Right lobe of liver (tissue), 6 donors: ENCODE data around the gene TMEM255B. TPM values are rescaled to one million over a fixed set of nuclear protein-coding genes. Genes with fewer than 3 reads are reported as not detected.

ENCODE experiments used
- ATAC-seq, 4 donors: fragments of 200-7000 bp; cut with Tn5 transposase; one replicate each; pipeline ENCODE4 v1.9.1; 2020; ENCODE audit warnings: mild to moderate bottlenecking in 4 of 4, moderate library complexity in 4 of 4
- DNase-seq, 3 donors: peaks; one replicate each; pipeline ENCODE4 v3.0.0-alpha.2; 2020
- H3K27ac ChIP-seq, 3 donors: fragments of 200-600 bp; one replicate each; pipeline ENCODE4 v1.8.0; 2022
- H3K27me3 ChIP-seq, 2 donors: fragments of 200-600 bp; one replicate each; pipeline ENCODE4 v1.8.0; 2022
- H3K36me3 ChIP-seq, 4 donors: fragments of 200-600 bp; sonication (generic) in 1 of 4; one replicate each; pipeline versions ENCODE4 v1.5.1 to v1.8.0; 2017 to 2022; ENCODE audit warnings: control low read depth in 1 of 4
- H3K4me1 ChIP-seq, 4 donors: fragments of 200-600 bp; sonication (generic) in 1 of 4; one replicate each; pipeline versions ENCODE4 v1.5.1 to v1.8.0; 2017 to 2022; ENCODE audit warnings: control low read depth in 1 of 4
- H3K4me3 ChIP-seq, 3 donors: fragments of 200-600 bp; one replicate each; pipeline ENCODE4 v1.8.0; 2022
- H3K9me3 ChIP-seq, 4 donors: fragments of 200-600 bp; sonication (generic) in 1 of 4; one replicate each; pipeline versions ENCODE4 v1.5.1 to v1.8.0; 2017 to 2022; ENCODE audit warnings: control low read depth in 1 of 4
- CTCF ChIP-seq, 4 donors: fragments of 200-600 bp in 3 of 4; fragments of 450-650 bp in 1 of 4; IDR thresholded peaks; one replicate each; pipeline versions ENCODE4 v1.5.1 to v1.8.0; 2016 to 2022; ENCODE audit warnings: antibody characterized with exemption in 4 of 4, mild to moderate bottlenecking in 2 of 4
- POLR2A ChIP-seq: fragments of 450-650 bp; IDR thresholded peaks from one replicate; pipeline ENCODE4 v1.6.1; 2017; ENCODE audit warnings: antibody characterized with exemption, mild to moderate bottlenecking
- WGBS: methylation state at CpG from one replicate; pipeline ENCODE4 v1.1.6; 2018; ENCODE audit warnings: low coverage, low lambda C conversion rate; ENCODE audit not compliant: insufficient coverage; ENCODE audit errors: missing lambda C conversion rate; 5-methylcytosine and 5-hydroxymethylcytosine counted together
- intact Hi-C, 2 donors: fragments of 100-400 bp; cut with DNase I; formaldehyde crosslinking; loops; one replicate each; pipeline versions ENCODE4 v1.11.2 to v1.14.1; 2022
- total RNA-seq, 6 experiments: library from RNA; depleted of rRNA in 2 of 6; stranded (reverse); fragments of >200 nt in 2 of 6; fragmentation: NEBNext Ultra II Directional in 3 of 6; extraction: Animal tissue kit (Norgen Biotek cat#: 25700) in 3 of 6; gene quantifications; one replicate each; pipeline versions ENCODE4 v1.1.0 to v1.2.4, GENCODE V29; 2016 to 2023
- donor health status: DM: no; HTN: yes; CAD: no.
- donor health status: DM: no; HTN: no; CAD: no.
- donor health status: DM: no; HTN: no; CAD: no.
- donor health status: DM: no; HTN: yes; CAD: no.
- donor health status: DM: no; HTN: yes; CAD: no.

TMEM255B gene
- total RNA-seq, 6 experiments from 2014 or later = 2.5 to 10.4 (median 6.2) TPM

DNA sequence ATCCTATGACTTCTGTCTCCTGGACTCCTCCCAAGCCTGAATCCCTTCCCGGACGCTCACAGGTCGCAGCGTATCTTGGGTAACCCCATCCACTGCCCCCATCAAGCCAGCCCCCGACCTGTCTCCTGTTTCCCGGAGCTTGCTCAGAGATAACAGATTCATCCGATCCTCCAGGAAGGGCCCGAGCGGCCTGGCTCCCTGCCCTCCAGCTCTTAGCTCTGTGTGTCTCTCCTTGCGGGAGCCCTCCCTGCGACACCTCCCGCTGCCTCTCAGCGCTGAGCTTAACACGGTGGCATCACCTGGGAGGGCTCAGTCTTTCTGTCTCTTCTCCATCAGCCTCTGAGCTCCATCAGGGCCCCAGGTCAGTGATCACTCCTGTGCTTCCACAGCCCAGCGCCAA is 4.3 kb upstream of the TMEM255B start:
- TF ChIP-seq CTCF (IDR thresholded peaks at IDR 0.05) = no peak
- no peak for TF ChIP-seq POLR2A
- 4% methylated on average over 5 of the region's 15 CpGs for WGBS
- no peak for DNase-seq
- intact Hi-C loops = no loop called here
- Histone ChIP-seq H3K9me3 (no peaks in the 10 kb centered on the region), H3K36me3 (no peaks in the 10 kb centered on the region), H3K4me1 (peaks cover 0 to 6% (median 2%) of the 10 kb centered on the region in 4 donors), H3K27me3 (no peaks in the 10 kb centered on the region), H3K4me3 (no peak overlapping the region), H3K27ac (no peak overlapping the region)
- ATAC-seq = peak in 3 of 4 donors; percentile 13 to 22 (median 15)

DNA sequence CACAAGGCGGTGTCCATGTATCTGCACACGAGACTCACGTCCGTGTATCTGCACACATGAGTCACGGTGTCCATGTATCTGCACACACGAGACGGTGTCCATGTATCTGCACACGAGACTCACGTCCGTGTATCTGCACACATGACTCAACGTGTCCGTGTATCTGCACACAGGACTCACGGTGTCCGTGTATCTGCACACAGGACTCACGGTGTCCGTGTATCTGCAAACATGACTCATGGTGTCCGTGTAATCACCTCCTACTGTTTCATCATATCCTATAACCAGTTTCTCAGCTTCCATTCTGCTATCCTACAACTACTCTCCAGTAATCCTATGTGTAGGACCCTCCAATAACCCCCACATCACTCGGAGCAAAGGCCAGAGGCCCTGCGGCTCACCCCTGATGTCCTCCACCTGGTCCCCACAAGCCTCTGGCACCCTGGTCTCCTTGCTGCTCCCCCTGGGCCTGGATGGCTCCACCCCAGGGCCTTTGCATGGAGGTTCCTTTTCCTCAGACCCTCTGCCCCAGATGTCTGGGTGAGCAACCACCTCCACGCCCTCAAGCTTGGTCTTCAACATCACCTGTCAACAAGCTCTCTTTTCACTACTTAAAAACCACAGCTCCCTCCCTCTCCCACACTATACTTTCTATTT is 2.5 kb upstream of the TMEM255B start:
- no peak for TF ChIP-seq POLR2A
- no peak for TF ChIP-seq CTCF (IDR thresholded peaks at IDR 0.05)
- H3K27me3 ChIP-seq = no peaks in the 10 kb centered on the region
- peaks cover 0 to 10% (median 3%) of the 10 kb centered on the region in 4 donors for H3K4me1 ChIP-seq
- WGBS = 79% methylated on average over 17 of the region's 20 CpGs
- no peaks in the 10 kb centered on the region for H3K36me3 ChIP-seq
- H3K27ac ChIP-seq = no peak overlapping the region
- no peaks in the 10 kb centered on the region for H3K9me3 ChIP-seq
- no peak for DNase-seq
- no peak overlapping the region for H3K4me3 ChIP-seq
- intact Hi-C loops = no loop called here
- no peak for ATAC-seq

DNA sequence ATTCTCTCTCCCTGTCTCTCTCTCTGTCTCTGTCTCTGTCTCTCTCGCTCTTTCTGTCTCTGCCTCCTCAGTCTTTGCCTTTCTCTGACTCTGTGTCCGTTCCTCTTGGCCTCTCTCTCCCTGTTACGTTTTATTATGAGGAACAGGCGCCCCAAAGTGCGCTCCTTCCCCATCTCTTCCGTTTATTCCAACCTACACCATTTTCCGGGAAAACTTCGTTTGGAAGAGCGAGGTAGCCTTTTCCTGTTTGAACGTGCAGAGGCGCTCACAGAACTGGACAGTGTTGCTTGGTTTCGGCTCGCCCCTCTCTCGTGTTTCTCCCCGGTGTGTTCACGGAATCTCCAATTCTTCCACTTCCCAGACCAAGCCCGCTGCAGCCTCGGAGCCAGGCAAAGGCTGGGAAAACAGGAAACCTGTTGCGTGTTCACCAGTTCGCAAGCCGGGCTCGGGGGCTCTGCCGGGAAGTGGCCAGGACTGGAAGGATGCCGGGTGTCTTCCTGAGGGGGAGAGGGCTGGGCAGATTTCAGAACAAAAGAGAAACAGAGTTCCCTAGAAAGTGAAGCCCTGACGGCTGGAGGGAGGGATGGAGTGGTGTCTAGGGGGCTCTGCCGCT is 605 bp downstream of the TMEM255B start:
- Histone ChIP-seq H3K9me3 (no peaks in the 10 kb centered on the region), H3K4me3 (peak overlapping the region; percentile 56 to 71 (median 57)), H3K36me3 (no peaks in the 10 kb centered on the region), H3K4me1 (peaks cover 0 to 10% (median 3%) of the 10 kb centered on the region in 4 donors), H3K27me3 (no peaks in the 10 kb centered on the region), H3K27ac (peak overlapping the region; percentile 41 to 79 (median 47))
- DNase-seq (peak in 2 of 3 donors; percentile 58 to 60), ATAC-seq (peak; percentile 8 to 32 (median 20))
- intact Hi-C loops = no loop called here
- TF ChIP-seq POLR2A (no peak), CTCF (IDR thresholded peaks at IDR 0.05) (no peak)
- WGBS = 6% methylated on average over 26 of the region's 26 CpGs

- intact Hi-C loops = no loop called here
- Histone ChIP-seq H3K4me1 (peaks cover 0 to 10% (median 3%) of the 10 kb centered on the region in 4 donors), H3K4me3 (no peak overlapping the region), H3K27ac (no peak overlapping the region), H3K36me3 (no peaks in the 10 kb centered on the region), H3K27me3 (no peaks in the 10 kb centered on the region), H3K9me3 (no peaks in the 10 kb centered on the region)
- ATAC-seq (no peak), DNase-seq (peak in 1 of 3 donors; percentile 25)
- no peak for TF ChIP-seq POLR2A
- TF ChIP-seq CTCF (IDR thresholded peaks at IDR 0.05) = no peak
- 73% methylated on average over 6 of the region's 7 CpGs for WGBS
Measured at GRCh38 chr13:113761136-113761535, 2.1 kb downstream of the TMEM255B start.
